Gastroesophageal sphincter (tissue), 3 donors: ENCODE data around the gene SPI1.

Experiments used
- CTCF ChIP-seq, 4 experiments: fragments of 200-600 bp in 2 of 4; fragments of 450-650 bp in 2 of 4; sonication (generic) in 1 of 4; IDR thresholded peaks; one replicate each; pipeline ENCODE4 v1.5.1; 2017 to 2019; ENCODE audit warnings: antibody characterized with exemption in 4 of 4, mild to moderate bottlenecking in 2 of 4, moderate library complexity in 2 of 4
- POLR2A ChIP-seq, 2 donors: fragments of 450-650 bp; IDR thresholded peaks; one replicate each; pipeline ENCODE4 v1.6.1; 2017; ENCODE audit warnings: antibody characterized with exemption in 2 of 2, mild to moderate bottlenecking in 2 of 2, moderate library complexity in 1 of 2
- POLR2AphosphoS5 ChIP-seq: sonication (generic); formaldehyde crosslinking; IDR thresholded peaks from one replicate; pipeline ENCODE4 v1.6.1; 2017; ENCODE audit warnings: antibody characterized with exemption

- no peak for TF ChIP-seq CTCF (IDR thresholded peaks at IDR 0.05)
- no peak for TF ChIP-seq POLR2AphosphoS5
- TF ChIP-seq POLR2A (IDR thresholded peaks at IDR 0.05) = no peak
Observed at GRCh38 chr11:47358731-47359051, 19.7 kb downstream of the SPI1 start.
